NT2/D1 (cell line): Measurements from ENCODE around the gene DEPDC1B.

Experiments used
- YY1 ChIP-seq: IDR thresholded peaks from 2 replicates; pipeline ENCODE4 v1.6.1; 2011; ENCODE audit not compliant: insufficient read length, insufficient read depth
- ZNF274 ChIP-seq: IDR thresholded peaks from 2 replicates; pipeline ENCODE4 v1.6.1; 2011; ENCODE audit warnings: mild to moderate bottlenecking, low read depth, low read length

- no peak for TF ChIP-seq YY1
- TF ChIP-seq ZNF274 = no peak
These were observed 1.5 kb upstream of the DEPDC1B start for GRCh38 chr5:60701321-60701968.
